CD4-positive, alpha-beta T cell (primary cell): ENCODE results near the gene MTIF3. TPM values are rescaled to one million over a fixed set of nuclear protein-coding genes. Genes with fewer than 3 reads are reported as not detected.

ENCODE experiments used
- ATAC-seq: fragments of 200-7000 bp; cut with Tn5 transposase; one replicate; pipeline ENCODE4 v1.10.0; 2022; ENCODE audit warnings: mild to moderate bottlenecking; ENCODE audit not compliant: poor library complexity
- CTCF ChIA-PET: fragments of 350-600 bp; sonication (Branson Sonifier 250); formaldehyde crosslinking; loops from one replicate; lab custom pipeline; 2021; ENCODE audit warnings: antibody characterized with exemption, inconsistent platforms; lab: Charles Lee
- POLR2A ChIA-PET: fragments of 350-600 bp; sonication (Branson Sonifier 250); formaldehyde crosslinking; loops from one replicate; lab custom pipeline; 2021; ENCODE audit warnings: antibody characterized with exemption, inconsistent platforms; lab: Charles Lee
- DNase-seq, 14 experiments: peaks; one replicate each; pipeline ENCODE4 v3.0.0-alpha.2; 2013 to 2020; ENCODE audit warnings: mixed read lengths in 2 of 14
- H3K27ac ChIP-seq, 2 donors: one replicate each; pipeline versions ENCODE4 v1.5.1 to v1.7.0; 2013; ENCODE audit warnings: low read length in 2 of 2, low read depth in 1 of 2, mild to moderate bottlenecking in 1 of 2
- H3K27me3 ChIP-seq, 2 experiments: 1 replicate in 1 of 2; 2 replicates in 1 of 2; pipeline versions ENCODE4 v1.6.1 to v1.7.0; 2013; ENCODE audit warnings: low read length in 2 of 2, control low read depth in 1 of 2, mild to moderate bottlenecking in 1 of 2, moderate library complexity in 1 of 2; ENCODE audit not compliant: insufficient read depth in 2 of 2, control insufficient read depth in 1 of 2
- H3K36me3 ChIP-seq: one replicate; pipeline ENCODE4 v1.6.1; 2013; ENCODE audit warnings: low read length, control low read depth; ENCODE audit not compliant: insufficient read depth
- H3K4me1 ChIP-seq: one replicate; pipeline ENCODE4 v1.6.1; 2013; ENCODE audit warnings: low read length, control low read depth; ENCODE audit not compliant: insufficient read depth
- H3K4me3 ChIP-seq: one replicate; pipeline ENCODE4 v1.5.1; 2013; ENCODE audit warnings: mild to moderate bottlenecking, low read length, moderate library complexity
- H3K9me3 ChIP-seq, 2 experiments: 1 replicate in 1 of 2; 2 replicates in 1 of 2; pipeline versions ENCODE4 v1.6.1 to v1.7.0; 2013; ENCODE audit warnings: low read length in 2 of 2, mild to moderate bottlenecking in 2 of 2, control low read depth in 1 of 2, moderate library complexity in 1 of 2; ENCODE audit not compliant: control insufficient read depth in 1 of 2, insufficient read depth in 1 of 2
- H3K27ac Mint-ChIP-seq: one replicate; pipeline ENCODE4 v1.8.0; 2020; ENCODE audit warnings: mixed read lengths
- H3K27me3 Mint-ChIP-seq: one replicate; pipeline ENCODE4 v1.8.0; 2021; ENCODE audit warnings: mixed read lengths
- H3K36me3 Mint-ChIP-seq: one replicate; pipeline ENCODE4 v1.8.0; 2021; ENCODE audit warnings: low read depth, mixed read lengths
- H3K4me1 Mint-ChIP-seq: one replicate; pipeline ENCODE4 v1.8.0; 2021; ENCODE audit warnings: low read depth, mixed read lengths
- H3K4me3 Mint-ChIP-seq: one replicate; pipeline ENCODE4 v1.8.0; 2020; ENCODE audit warnings: mild to moderate bottlenecking, mixed read lengths
- H3K9me3 Mint-ChIP-seq: one replicate; pipeline ENCODE4 v1.8.0; 2020; ENCODE audit warnings: mixed read lengths
- CTCF ChIP-seq: fragments of 200-600 bp; IDR thresholded peaks from one replicate; pipeline ENCODE4 v1.8.0; 2022; ENCODE audit warnings: antibody characterized with exemption, mild to moderate bottlenecking
- intact Hi-C, 2 experiments: fragments of 100-400 bp; cut with DNase I in 1 of 2; cut with micrococcal nuclease in 1 of 2; formaldehyde crosslinking; loops; one replicate each; pipeline versions ENCODE4 v1.15.1 to v1.9.0; 2023 to 2025; cut with DNase I, micrococcal nuclease
- total RNA-seq, 174 experiments: library from RNA in 2 of 174; stranded (reverse) in 2 of 174; gene quantifications; one replicate each; pipeline ENCODE4 v1.2.3 and lab custom pipeline; 2021 to 2026

The MTIF3 gene
- total RNA-seq, 2 experiments from 2014 or later, result 13.6 to 14.5 TPM

- no peak for ATAC-seq
- Mint-ChIP-seq H3K27me3 (no peaks in the 10 kb centered on the region), H3K36me3 (peaks cover 34% of the 10 kb centered on the region), H3K4me1 (peaks cover 70% of the 10 kb centered on the region), H3K4me3 (peak overlapping the region; percentile 86), H3K9me3 (no peaks in the 10 kb centered on the region), H3K27ac (peak overlapping the region; percentile 97)
- ChIA-PET CTCF (interaction anchor here (1.1 to 5.0 kb wide), 2 partner anchors 20 to 173 kb away, joined by 5 to 19 read pairs; partner anchors contain the start of gene LNX2), POLR2A (interaction anchor here (0.6 to 11.8 kb wide), 4 partner anchors 11 to 25 kb away, joined by 3 to 389 read pairs (median 4); partner anchors contain the start of gene GTF3A)
- no peaks in the 10 kb centered on the region for H3K9me3 ChIP-seq
- H3K36me3 ChIP-seq, result peaks cover 12% of the 10 kb centered on the region
- DNase-seq, result peak in 8 of 14 experiments; percentile 13 to 74 (median 44)
- peak overlapping the region; percentile 11 for H3K4me3 ChIP-seq
- no peak for TF ChIP-seq CTCF
- intact Hi-C loops, result loop anchor here in 1 of 2 experiments (5.0 kb wide), 1 partner anchor 275 kb away; the partner anchor contains the start of gene USP12
- peaks cover 62% of the 10 kb centered on the region for H3K4me1 ChIP-seq
- peak overlapping the region; percentile 53 to 55 for H3K27ac ChIP-seq
- no peaks in the 10 kb centered on the region for H3K27me3 ChIP-seq
Observed at GRCh38 chr13:27446986-27447583, 3.3 kb downstream of the MTIF3 start.

GRCh38 chr13:27442797-27443196 is 7.6 kb downstream of the MTIF3 start:
- TF ChIP-seq CTCF, result no peak
- ChIA-PET POLR2A (interaction anchor here (1.4 to 4.9 kb wide), 3 partner anchors 13 to 178 kb away, joined by 3 to 106 read pairs (median 9); partner anchors contain the start of genes GTF3A and LNX2), CTCF (interaction anchor here (4.2 kb wide), 1 partner anchor 16 kb away, joined by 26 read pairs; no protein-coding TSS in a partner anchor)
- peak overlapping the region; percentile 77 for H3K27ac Mint-ChIP-seq
- peaks cover 53% of the 10 kb centered on the region for H3K36me3 Mint-ChIP-seq
- H3K27ac ChIP-seq, result no peak overlapping the region
- H3K9me3 ChIP-seq, result no peaks in the 10 kb centered on the region
- H3K4me1 Mint-ChIP-seq, result peaks cover 62% of the 10 kb centered on the region
- H3K36me3 ChIP-seq, result peaks cover 29% of the 10 kb centered on the region
- H3K4me3 Mint-ChIP-seq, result peak overlapping the region; percentile 62
- DNase-seq (no peak), ATAC-seq (no peak)
- no peaks in the 10 kb centered on the region for H3K27me3 ChIP-seq
- no peaks in the 10 kb centered on the region for H3K9me3 Mint-ChIP-seq
- H3K27me3 Mint-ChIP-seq, result no peaks in the 10 kb centered on the region
- H3K4me1 ChIP-seq, result peaks cover 70% of the 10 kb centered on the region
- H3K4me3 ChIP-seq, result no peak overlapping the region
- intact Hi-C loops, result loop anchor here (1.0 to 2.0 kb wide), 2 partner anchors 8 to 16 kb away; partner anchors contain the start of gene MTIF3 (in 1 of the 2)

GRCh38 chr13:27442071-27442647 is 8.2 kb downstream of the MTIF3 start:
- ChIA-PET POLR2A (interaction anchor here (1.0 to 4.9 kb wide), 4 partner anchors 8 to 179 kb away, joined by 3 to 106 read pairs (median 7); partner anchors contain the start of genes GTF3A, LNX2 and MTIF3), CTCF (interaction anchor here (4.2 kb wide), 1 partner anchor 15 kb away, joined by 26 read pairs; no protein-coding TSS in a partner anchor)
- H3K27me3 ChIP-seq, result no peaks in the 10 kb centered on the region
- DNase-seq (peak in 9 of 14 experiments; percentile 22 to 70 (median 51)), ATAC-seq (peak; percentile 73)
- Mint-ChIP-seq H3K4me3 (peak overlapping the region; percentile 62), H3K36me3 (peaks cover 55% of the 10 kb centered on the region), H3K27me3 (no peaks in the 10 kb centered on the region), H3K9me3 (no peaks in the 10 kb centered on the region), H3K4me1 (peaks cover 60% of the 10 kb centered on the region), H3K27ac (peak overlapping the region; percentile 77)
- H3K9me3 ChIP-seq, result no peaks in the 10 kb centered on the region
- H3K4me3 ChIP-seq, result peak overlapping the region; percentile 25
- no peak for TF ChIP-seq CTCF
- H3K4me1 ChIP-seq, result peaks cover 65% of the 10 kb centered on the region
- peaks cover 33% of the 10 kb centered on the region for H3K36me3 ChIP-seq
- intact Hi-C loops, result loop anchor here (1.0 to 2.0 kb wide), 2 partner anchors 8 to 15 kb away; partner anchors contain the start of gene MTIF3 (in 1 of the 2)
- peak overlapping the region; percentile 13 to 53 for H3K27ac ChIP-seq
